Hematopoietic multipotent progenitor cell (in vitro differentiated cells): ENCODE results near the gene DUSP14. TPM values are rescaled to one million over a fixed set of nuclear protein-coding genes. Genes with fewer than 3 reads are reported as not detected.
"Not testable (repeated sequence)": the region's sequence is repeated elsewhere in the genome, so short reads cannot be mapped to it uniquely, and the experiment has no call there.

Experiments
- DNase-seq, 3 donors: peaks; one replicate each; pipeline ENCODE4 v3.0.0-alpha.2; 2011 to 2015; ENCODE audit warnings: low read depth in 2 of 3, low spot score in 2 of 3
- total RNA-seq: library from RNA; depleted of rRNA; stranded (reverse); fragments of >200 nt; gene quantifications from one replicate; pipeline ENCODE4 v1.2.3, GENCODE V29; 2012

DUSP14 gene
- total RNA-seq, 1 donor = 27.5 TPM

- no peak for DNase-seq
Observed at GRCh38 chr17:37483311-37484039, 6.2 kb upstream of the DUSP14 start.

DNA sequence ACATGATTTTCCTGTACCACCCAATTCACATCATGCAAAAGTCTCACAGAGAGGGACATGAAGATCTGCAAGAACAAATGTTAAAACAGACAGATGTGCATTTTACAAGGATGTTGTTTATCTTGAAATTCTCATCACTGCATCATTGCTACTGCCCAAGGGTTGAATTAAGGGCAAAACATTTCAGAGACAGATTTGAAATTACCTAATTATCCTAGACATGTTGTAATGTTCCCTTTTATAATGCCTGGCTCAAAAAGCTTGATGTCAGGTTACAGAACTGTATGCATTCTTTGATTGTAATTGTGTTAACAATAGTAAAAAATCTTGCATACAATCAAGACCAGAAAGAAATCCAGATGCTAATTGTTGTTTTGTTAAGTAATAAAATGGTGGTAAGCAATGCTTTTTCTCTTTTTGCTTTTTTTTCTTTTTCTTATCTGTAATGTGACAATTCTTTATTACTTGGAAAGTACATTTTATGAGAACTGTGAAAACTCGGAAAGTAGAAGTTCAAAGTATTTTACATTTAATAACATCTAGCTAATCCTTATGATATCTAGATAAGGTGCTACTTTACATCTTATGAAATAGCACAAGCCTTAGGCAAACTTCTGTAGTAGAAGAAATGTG, 3.6 kb upstream of the DUSP14 start:
- no peak for DNase-seq

- peak in 2 of 3 donors; percentile 59 to 64 for DNase-seq
Observed at GRCh38 chr17:37488009-37488604, 1.6 kb upstream of the DUSP14 start.

DNA sequence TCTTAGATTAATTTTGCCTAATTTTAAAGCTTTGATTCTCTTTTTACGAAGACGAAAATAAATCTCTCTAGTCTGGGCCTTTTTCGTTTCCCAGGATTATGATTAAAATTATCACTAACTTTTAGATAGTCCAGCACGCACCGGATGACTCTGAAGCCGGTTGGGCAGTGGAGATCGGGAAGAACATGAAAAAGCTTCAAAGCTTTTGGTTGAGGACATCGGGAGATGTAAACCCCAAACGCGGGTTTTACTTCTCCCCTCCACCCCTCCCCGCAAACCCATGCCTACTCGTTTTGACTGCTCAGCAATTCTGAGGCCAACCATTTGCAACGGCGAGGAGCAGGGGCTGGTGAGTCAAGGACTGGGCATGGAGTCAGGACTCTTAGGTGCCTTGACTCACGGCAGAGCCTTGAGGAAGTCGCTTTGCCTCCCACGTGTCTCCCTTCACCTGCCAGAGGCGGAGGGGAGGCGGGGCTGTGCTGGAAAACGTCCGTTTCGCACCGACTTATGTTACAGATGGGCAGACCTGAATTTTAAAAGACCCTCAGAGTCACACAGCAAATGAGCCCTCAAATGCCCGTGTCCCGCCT, 989 bp upstream of the DUSP14 start:
- DNase-seq = peak; percentile 14 to 69 (median 54)

GRCh38 chr17:37490022-37490587, 414 bp downstream of the DUSP14 start:
- peak; percentile 48 to 91 (median 82) for DNase-seq

- peak in 2 of 3 donors; percentile 11 to 14 for DNase-seq
Observed at GRCh38 chr17:37490638-37491614, 1.2 kb downstream of the DUSP14 start.

- DNase-seq = no peak
Observed at GRCh38 chr17:37492167-37492566, 2.5 kb downstream of the DUSP14 start.

DNA sequence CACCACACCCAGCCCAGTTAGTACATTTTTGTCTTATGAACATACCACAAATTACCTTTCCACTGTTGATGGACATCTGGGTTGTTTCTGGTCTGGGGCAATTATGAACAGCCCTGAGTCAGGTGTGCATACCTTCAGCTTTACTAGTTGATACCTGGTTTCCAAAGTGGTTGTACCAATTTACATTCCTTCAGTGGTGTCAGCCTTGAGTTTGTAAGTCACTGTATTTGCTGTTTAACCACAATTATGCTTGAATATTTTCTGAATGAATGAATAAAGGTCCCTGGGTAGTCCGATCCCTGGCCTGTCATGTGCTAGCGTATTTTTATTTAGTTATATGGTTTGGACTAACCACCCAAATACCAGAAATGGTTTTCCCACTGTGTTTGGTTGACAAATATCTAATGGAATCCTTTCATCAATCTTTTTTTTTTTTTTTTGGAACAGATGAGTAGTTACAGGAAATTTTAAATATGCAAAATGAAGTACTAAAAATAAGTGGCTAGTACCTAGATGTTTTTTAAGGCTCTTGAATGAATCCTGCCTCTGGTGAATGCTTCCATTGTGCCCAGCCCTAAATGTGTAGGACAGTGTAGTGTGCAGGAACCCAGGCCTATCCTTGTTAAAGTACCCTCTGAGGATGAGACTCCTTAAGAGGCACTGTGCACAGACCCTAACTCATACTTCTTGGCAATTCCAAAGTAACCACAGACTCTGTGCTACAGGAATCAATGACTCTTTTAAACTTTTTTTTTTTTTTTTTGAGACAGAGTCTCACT, 3.7 kb downstream of the DUSP14 start:
- no peak for DNase-seq

- DNase-seq = no peak
Observed at GRCh38 chr17:37494401-37494831, 4.7 kb downstream of the DUSP14 start.

DNA sequence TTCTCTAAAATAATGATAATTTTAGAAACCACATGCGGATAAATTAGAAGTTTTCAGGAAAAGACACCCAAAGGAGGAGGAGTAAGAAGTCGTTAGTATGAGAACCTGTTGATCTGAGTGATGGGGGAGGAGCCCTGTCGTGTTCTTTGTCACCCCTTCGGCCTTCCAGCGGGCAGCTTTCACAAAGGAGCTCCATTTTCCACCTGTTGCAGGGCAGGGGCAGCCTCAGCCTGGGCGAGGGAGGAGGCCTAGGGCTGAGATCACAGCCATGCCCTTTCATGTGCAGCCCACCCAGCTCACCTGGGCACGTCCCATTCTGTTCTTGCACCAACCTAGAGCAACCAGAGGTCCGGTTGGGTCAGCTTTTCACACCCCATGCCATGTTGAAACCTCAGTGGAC, 5.3 kb downstream of the DUSP14 start:
- DNase-seq = no peak

GRCh38 chr17:37500378-37500777, 10.7 kb downstream of the DUSP14 start:
- no peak for DNase-seq

DNA sequence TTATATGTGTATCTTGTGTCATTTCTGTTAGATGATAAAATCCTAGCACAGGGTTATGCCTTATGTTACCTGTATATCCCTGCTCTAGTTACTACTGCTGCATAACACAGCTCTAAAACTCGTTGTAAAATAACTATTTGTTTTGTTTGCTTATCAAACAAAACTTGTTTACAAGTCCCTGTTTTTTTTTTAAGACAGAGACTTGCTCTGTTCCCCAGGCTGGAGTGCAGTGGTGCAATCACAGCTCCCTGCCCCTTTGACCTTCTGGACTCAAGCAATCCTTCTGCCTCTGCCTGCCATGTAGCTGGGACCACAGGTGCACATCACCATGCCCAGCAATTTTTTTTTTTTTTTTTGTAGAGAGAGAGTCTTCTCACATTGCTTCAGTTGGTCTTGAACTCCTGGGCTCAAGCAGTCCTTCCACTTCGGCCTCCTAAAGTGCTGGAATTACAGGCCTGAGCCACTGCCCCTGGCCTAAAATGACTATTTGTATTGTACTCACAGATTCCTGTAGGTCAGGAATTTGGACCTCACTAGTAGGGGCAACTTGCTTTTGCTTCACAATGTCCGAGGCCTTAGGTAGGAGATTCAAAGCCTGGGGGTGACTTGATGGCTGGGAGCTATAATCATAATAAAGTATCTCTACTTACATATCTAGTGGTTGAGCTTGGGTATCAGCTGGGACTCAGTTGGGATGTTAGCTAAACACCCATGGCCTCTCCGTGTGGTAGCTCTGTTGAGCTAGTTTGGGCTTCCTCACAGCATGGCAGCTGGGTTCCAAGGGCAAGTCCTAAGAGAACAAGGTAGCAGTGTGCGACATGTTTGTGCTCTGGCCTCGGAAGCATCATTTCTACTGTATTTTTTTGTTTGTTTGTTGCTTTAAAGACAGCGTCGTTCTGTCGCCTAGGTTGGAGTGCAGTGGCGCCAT, 12.6 kb downstream of the DUSP14 start:
- no peak for DNase-seq

DNA sequence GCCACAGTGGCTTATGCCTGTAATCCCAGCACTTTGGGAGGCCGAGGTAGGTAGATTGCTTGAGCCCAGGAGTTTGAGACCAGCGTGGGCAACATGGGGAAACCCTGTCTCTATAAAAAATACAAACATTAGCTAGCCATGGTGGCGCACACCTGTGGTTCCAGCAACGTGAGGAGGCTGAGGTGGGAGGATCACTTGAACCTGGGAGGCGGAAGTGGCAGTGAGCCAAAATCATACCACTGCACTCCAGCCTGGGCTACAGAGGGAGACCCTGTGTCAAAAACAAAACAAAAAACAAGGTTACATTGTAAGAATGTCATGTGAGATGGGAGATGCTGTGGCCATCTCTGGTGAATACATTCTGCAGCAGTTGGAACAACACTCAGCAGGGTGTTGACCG, 13.5 kb downstream of the DUSP14 start:
- DNase-seq = no peak

GRCh38 chr17:37505333-37505732, 15.6 kb downstream of the DUSP14 start:
- DNase-seq = no peak

DNA sequence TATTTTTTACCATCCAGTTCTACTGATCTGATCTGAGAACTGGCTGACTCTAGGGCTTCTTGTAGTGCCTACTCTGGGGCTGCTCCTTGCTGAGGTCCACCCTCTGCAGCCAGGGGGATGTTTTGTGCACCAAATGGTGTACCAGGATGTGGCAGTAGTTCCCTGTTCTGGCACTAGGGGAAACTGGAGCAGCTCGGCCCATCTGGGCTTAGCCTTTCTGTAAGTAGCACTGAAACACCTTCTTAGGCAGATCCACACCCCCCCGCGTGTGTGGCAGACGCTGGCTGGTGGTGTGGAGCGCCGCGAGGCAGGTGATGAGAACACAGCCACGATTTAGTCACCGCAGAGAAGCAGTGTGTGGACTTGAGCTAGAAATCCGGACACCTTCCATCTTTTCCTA, 17.0 kb downstream of the DUSP14 start:
- DNase-seq = peak in 2 of 3 donors; percentile 30 to 44

GRCh38 chr17:37507111-37507510, 17.4 kb downstream of the DUSP14 start:
- no peak for DNase-seq

DNA sequence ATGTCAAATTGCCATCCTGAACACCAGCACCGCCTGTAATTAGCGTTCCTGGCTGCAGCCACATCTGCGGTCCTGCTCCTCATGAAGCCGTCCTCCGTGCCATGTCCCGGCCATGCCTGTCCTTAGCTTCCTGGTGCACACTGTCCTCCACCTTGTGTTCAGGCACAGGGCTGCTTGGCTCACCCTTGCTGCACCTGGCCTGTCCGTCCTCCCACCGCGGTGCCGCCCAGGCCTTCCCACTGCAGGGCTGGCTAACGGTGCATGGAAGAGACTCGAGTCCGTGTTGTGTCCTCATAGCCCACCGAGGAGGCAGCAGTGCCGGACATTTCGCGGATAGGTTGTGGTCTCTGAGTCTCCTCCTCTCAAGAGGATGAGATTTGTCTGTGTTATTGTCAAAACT, 20.4 kb downstream of the DUSP14 start:
- no peak for DNase-seq

DNA sequence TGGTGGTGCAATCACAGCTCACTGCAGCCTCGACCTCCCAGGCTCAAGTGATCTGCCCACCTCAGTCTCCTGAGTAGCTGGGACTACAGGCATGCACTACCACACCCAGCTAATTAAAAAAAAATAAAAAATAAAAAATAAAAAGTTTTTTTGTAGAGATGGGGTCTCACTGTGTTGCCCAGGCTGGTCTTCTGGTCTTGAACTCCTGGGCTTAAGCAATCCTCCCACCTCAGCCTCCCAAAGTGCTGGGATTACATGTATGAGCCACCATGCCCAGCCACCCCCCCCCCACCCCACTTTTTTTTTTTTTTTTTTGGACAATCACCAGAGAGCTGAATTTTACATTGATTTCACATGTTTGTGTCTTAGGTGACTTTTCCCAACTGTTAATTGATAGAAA, 22.0 kb downstream of the DUSP14 start:
- DNase-seq = not testable (repeated sequence)
